ENCODE results near the gene EIF2AK2.
A peak's percentile ranks its signal among the peaks of the same experiment; 100 is the strongest.

EIF2AK2 gene

GRCh38 chr2:37091873-37092272, 64.9 kb downstream of the EIF2AK2 start:
- in situ Hi-C loops (cut with HindIII; ENCODE audit: low pct_ligation_motif_present, low sequenced_read_pairs): no loop called here
- no peak for DNase-seq
- TF ChIP-seq CTCF (IDR thresholded peaks at IDR 0.05; ENCODE audit: low read depth, low read length, missing control alignments): no peak
- H3K27me3 ChIP-seq (replicated peaks): no peaks in the 10 kb centered on the region
- no peak overlapping the region for H3K27ac ChIP-seq
- peaks cover 38% of the 10 kb centered on the region for H3K36me3 ChIP-seq (replicated peaks)
- no peak overlapping the region for H3K4me3 ChIP-seq (ENCODE audit: low read depth, low read length)

GRCh38 chr2:37090019-37090477, 66.7 kb downstream of the EIF2AK2 start:
- peaks cover 30% of the 10 kb centered on the region for H3K36me3 ChIP-seq (replicated peaks)
- in situ Hi-C loops (cut with HindIII; ENCODE audit: low pct_ligation_motif_present, low sequenced_read_pairs): no loop called here
- TF ChIP-seq CTCF (IDR thresholded peaks at IDR 0.05; ENCODE audit: low read depth, low read length, missing control alignments): no peak
- no peak overlapping the region for H3K4me3 ChIP-seq (ENCODE audit: low read depth, low read length)
- no peaks in the 10 kb centered on the region for H3K27me3 ChIP-seq (replicated peaks)
- no peak for DNase-seq
- H3K27ac ChIP-seq: no peak overlapping the region

- no peak for TF ChIP-seq CTCF (IDR thresholded peaks at IDR 0.05; ENCODE audit: low read depth, low read length, missing control alignments)
- in situ Hi-C loops (cut with HindIII; ENCODE audit: low pct_ligation_motif_present, low sequenced_read_pairs): no loop called here
- no peaks in the 10 kb centered on the region for H3K27me3 ChIP-seq (replicated peaks)
- H3K27ac ChIP-seq: peak overlapping the region; percentile 13
- H3K4me3 ChIP-seq (ENCODE audit: low read depth, low read length): no peak overlapping the region
- DNase-seq: peak; percentile 60
- peaks cover 18% of the 10 kb centered on the region for H3K36me3 ChIP-seq (replicated peaks)
Observed at GRCh38 chr2:37085731-37086147, 71.0 kb downstream of the EIF2AK2 start.

GRCh38 chr2:37084797-37085196, 72.0 kb downstream of the EIF2AK2 start:
- no peak for DNase-seq
- H3K27ac ChIP-seq: peak overlapping the region; percentile 63
- H3K4me3 ChIP-seq (ENCODE audit: low read depth, low read length): peak overlapping the region; percentile 95
- peaks cover 13% of the 10 kb centered on the region for H3K36me3 ChIP-seq (replicated peaks)
- TF ChIP-seq CTCF (IDR thresholded peaks at IDR 0.05; ENCODE audit: low read depth, low read length, missing control alignments): no peak
- H3K27me3 ChIP-seq (replicated peaks): no peaks in the 10 kb centered on the region
- in situ Hi-C loops (cut with HindIII; ENCODE audit: low pct_ligation_motif_present, low sequenced_read_pairs): no loop called here

GRCh38 chr2:37083873-37084794, 72.6 kb downstream of the EIF2AK2 start, which contains the start of the genes GPATCH11 and HEATR5B:
TSS of gene GPATCH11 (plus strand) at chr2:37084518. CDS start at chr2:37088382, 3,864 bp downstream.
TSS of gene HEATR5B (minus strand) at chr2:37084372. CDS start at chr2:37083414, 958 bp downstream.
- peak within 1 kb of the TSS; percentile 63 for H3K27ac ChIP-seq
- H3K36me3 ChIP-seq (replicated peaks): peaks cover 10% of the 10 kb centered on the region
- TF ChIP-seq CTCF (IDR thresholded peaks at IDR 0.05; ENCODE audit: low read depth, low read length, missing control alignments): no peak
- peak within 1 kb of the TSS; percentile 95 for H3K4me3 ChIP-seq (ENCODE audit: low read depth, low read length)
- H3K27me3 ChIP-seq (replicated peaks): no peaks in the 10 kb centered on the region
- DNase-seq: peak; percentile 93
- in situ Hi-C loops (cut with HindIII; ENCODE audit: low pct_ligation_motif_present, low sequenced_read_pairs): no loop called here
